ENCODE results near the gene OXA1L. TPM values are rescaled to one million over a fixed set of nuclear protein-coding genes. Genes with fewer than 3 reads are reported as not detected.
"Not testable (repeated sequence)": the region's sequence is repeated elsewhere in the genome, so short reads cannot be mapped to it uniquely, and the experiment has no call there.

The OXA1L gene
- total RNA-seq, 2 donors from 2014 or later, result 65.2 to 81.9 TPM

DNA sequence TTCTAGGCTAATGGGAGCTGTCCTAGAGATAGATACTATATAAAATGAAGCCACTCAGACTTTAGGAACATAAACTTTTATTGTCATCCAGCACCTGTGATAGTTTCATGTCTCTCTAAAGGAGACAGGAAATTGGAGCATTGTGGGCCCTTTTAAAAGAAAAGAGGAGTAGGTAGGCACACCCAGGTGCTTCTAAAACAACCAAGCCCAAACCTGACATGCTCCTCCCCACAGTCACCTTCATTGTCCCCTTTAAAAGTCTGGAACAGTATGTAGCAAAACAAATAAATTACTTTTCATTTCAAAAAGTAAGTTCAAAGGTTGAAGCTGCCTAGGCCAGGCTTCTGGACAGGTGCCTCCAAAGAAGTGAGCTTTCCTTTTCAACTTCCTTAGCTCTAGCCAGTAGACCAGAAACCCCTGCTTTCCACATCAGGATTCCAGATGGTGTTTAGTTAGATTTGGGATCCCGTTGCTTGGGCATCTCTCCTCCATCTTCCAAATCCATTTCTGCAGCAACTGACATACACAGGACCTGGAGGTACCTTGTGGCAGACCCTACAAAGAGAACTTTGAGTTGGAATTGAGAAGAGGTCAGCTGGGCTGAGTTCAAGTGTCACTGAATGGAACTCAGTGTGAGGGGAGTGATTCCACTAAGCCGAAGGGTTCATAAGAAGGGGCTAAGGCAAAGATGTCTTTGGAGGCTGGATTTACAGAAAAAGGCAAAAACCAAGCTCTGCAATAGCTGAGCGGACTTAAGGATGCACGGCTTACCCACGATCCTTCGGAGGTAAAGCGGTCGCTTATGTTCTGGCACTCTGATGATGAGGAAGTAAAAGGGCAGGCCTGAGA, 6.9 kb downstream of the OXA1L start:
- no peak for DNase-seq (ENCODE audit: low spot score)
- TF ChIP-seq POLR2AphosphoS5 (IDR thresholded peaks at IDR 0.05) (no peak), POLR2A (IDR thresholded peaks at IDR 0.05) (no peak)
- TF ChIP-seq, protein P1, sequence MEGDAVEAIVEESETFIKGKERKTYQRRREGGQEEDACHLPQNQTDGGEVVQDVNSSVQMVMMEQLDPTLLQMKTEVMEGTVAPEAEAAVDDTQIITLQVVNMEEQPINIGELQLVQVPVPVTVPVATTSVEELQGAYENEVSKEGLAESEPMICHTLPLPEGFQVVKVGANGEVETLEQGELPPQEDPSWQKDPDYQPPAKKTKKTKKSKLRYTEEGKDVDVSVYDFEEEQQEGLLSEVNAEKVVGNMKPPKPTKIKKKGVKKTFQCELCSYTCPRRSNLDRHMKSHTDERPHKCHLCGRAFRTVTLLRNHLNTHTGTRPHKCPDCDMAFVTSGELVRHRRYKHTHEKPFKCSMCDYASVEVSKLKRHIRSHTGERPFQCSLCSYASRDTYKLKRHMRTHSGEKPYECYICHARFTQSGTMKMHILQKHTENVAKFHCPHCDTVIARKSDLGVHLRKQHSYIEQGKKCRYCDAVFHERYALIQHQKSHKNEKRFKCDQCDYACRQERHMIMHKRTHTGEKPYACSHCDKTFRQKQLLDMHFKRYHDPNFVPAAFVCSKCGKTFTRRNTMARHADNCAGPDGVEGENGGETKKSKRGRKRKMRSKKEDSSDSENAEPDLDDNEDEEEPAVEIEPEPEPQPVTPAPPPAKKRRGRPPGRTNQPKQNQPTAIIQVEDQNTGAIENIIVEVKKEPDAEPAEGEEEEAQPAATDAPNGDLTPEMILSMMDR (IDR thresholded peaks at IDR 0.05), result no peak
- Histone ChIP-seq H3K27me3 (replicated peaks; ENCODE audit: insufficient read depth) (no peaks in the 10 kb centered on the region), H3K4me3 (no peak overlapping the region), H3K9me3 (no peaks in the 10 kb centered on the region), H3K36me3 (peaks cover 0 to 23% of the 10 kb centered on the region in 2 donors), H3K27ac (no peak overlapping the region), H3K4me1 (replicated peaks) (no peaks in the 10 kb centered on the region)
- intact Hi-C loops (cut with DNase I), result no loop called here
- 94% methylated on average over 8 of the region's 8 CpGs for WGBS

DNA sequence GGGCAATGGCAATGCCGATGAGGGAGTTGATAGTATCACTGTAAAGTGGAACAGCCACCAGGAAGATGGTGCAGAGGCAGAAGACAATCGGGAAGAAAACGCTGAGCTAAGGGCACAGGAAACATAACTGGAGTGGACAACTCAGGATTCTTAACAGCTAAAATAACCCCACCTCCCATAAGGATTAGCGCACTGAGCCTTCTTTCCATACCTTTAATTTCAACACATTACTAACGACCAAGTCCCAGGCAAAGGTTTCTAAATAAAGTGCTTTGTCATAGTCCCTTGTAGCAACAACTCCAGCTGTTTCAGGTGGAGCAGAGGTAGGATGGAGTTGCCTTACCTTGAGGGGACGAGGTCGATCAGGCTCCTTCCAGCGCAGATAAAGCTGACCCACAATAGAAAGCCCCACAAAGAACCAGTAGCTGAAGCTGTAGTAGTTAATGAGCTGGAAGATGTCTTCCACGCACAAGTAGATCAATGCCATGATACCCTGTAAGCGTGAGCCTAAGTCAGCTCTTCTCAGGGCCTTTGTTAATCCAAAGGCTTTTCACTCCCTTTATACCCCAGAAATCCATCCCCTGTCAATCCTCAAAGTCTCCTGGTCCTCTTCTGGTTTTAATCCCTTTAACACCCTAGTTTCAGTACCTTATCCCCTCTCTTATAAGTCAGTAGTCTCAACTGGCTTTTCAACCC, 7.7 kb downstream of the OXA1L start:
- DNase-seq (ENCODE audit: low spot score), result no peak
- peaks cover 0 to 23% of the 10 kb centered on the region in 2 donors for H3K36me3 ChIP-seq

DNA sequence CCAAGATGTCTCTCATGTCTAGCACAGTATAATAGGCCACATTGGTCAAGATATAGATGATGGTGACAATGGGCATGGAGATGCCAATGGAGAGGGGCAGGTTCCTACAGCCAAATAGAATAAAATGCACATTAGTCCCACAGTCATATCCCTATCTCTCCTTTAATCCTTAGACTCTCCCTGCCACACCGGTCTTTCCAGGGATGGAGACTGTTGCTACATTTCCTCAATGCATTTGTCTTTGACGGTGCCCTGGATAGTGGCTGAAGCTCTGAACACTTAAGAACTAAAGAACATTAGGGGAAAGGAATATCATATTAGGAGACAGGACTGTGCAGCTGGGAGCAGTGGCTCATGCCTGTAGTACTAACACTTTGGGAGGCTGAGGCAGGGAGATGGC, 9.7 kb downstream of the OXA1L start:
- Histone ChIP-seq H3K4me1 (replicated peaks) (no peaks in the 10 kb centered on the region), H3K27ac (no peak overlapping the region), H3K9me3 (no peaks in the 10 kb centered on the region), H3K4me3 (no peak overlapping the region), H3K27me3 (replicated peaks; ENCODE audit: insufficient read depth) (no peaks in the 10 kb centered on the region), H3K36me3 (peaks cover 0 to 7% of the 10 kb centered on the region in 2 donors)
- 96% methylated on average over 2 of the region's 2 CpGs for WGBS
- DNase-seq (ENCODE audit: low spot score), result no peak
- intact Hi-C loops (cut with DNase I), result no loop called here
- no peak for TF ChIP-seq POLR2AphosphoS5 (IDR thresholded peaks at IDR 0.05)
- TF ChIP-seq, protein P1 (IDR thresholded peaks at IDR 0.05), result no peak
- no peak for TF ChIP-seq POLR2A (IDR thresholded peaks at IDR 0.05)

More for the DNA sequence above, 7.7 kb downstream of the OXA1L start:
- Histone ChIP-seq H3K4me3 (no peak overlapping the region), H3K27me3 (replicated peaks; ENCODE audit: insufficient read depth) (no peaks in the 10 kb centered on the region), H3K9me3 (no peaks in the 10 kb centered on the region), H3K27ac (no peak overlapping the region), H3K4me1 (replicated peaks) (no peaks in the 10 kb centered on the region)
- WGBS, result 93% methylated on average over 10 of the region's 10 CpGs
- TF ChIP-seq POLR2AphosphoS5 (IDR thresholded peaks at IDR 0.05) (no peak), POLR2A (IDR thresholded peaks at IDR 0.05) (no peak)
- TF ChIP-seq, protein P1 (IDR thresholded peaks at IDR 0.05), result no peak
- intact Hi-C loops (cut with DNase I), result no loop called here

DNA sequence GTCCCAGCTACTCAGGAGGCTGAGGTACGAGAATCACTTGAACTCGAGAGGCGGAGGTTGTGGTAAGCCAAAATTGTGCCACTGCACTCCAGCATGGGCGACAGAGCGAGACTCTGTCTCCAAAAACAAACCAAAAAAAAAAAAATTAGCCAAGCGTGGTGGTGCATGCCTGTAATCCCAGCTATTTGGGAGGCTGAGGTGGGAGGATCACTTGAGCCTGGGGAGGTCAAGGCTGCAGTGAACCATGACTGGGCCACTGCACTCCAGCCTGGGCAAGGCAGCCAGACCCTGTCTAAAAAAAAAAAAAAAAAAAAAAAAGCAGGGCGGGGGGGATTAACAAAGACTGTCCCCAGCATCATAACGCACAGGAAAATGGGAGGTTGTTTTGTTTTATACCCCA, 10.4 kb downstream of the OXA1L start:
- H3K4me1 ChIP-seq (replicated peaks); H3K27ac ChIP-seq; DNase-seq (ENCODE audit: low spot score); H3K36me3 ChIP-seq; H3K27me3 ChIP-seq (replicated peaks; ENCODE audit: insufficient read depth); H3K4me3 ChIP-seq; H3K9me3 ChIP-seq; intact Hi-C loops (cut with DNase I): not testable (repeated sequence)
- WGBS, result 94% methylated on average over 8 of the region's 8 CpGs

DNA sequence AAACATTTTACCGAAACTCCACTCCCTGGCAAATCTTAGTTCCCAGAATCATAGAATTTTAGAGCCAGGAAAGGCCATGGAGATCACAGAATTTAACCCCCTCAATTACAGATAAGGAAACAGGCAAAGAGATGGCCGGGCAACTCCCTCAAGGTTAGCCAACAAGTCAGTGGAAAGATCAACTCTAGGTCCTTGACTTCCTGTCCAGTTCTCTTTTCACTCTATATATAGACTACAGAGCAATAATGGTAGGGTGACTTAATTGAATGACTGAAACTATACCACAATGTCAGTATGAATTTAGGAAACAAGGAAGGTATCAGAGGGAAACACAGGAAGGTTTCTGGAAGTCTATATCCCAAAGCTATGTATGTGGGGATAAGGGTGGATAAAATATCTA, 11.6 kb downstream of the OXA1L start:
- Histone ChIP-seq H3K4me1 (replicated peaks) (no peaks in the 10 kb centered on the region), H3K27ac (no peak overlapping the region), H3K9me3 (no peaks in the 10 kb centered on the region), H3K4me3 (no peak overlapping the region), H3K27me3 (replicated peaks; ENCODE audit: insufficient read depth) (no peaks in the 10 kb centered on the region), H3K36me3 (no peaks in the 10 kb centered on the region)
- 93% methylated on average over 2 of the region's 2 CpGs for WGBS
- TF ChIP-seq POLR2AphosphoS5 (IDR thresholded peaks at IDR 0.05) (no peak), POLR2A (IDR thresholded peaks at IDR 0.05) (no peak)
- TF ChIP-seq, protein P1 (IDR thresholded peaks at IDR 0.05), result no peak
- intact Hi-C loops (cut with DNase I), result no loop called here
- no peak for DNase-seq (ENCODE audit: low spot score)

Data from prostate gland (tissue), 2 donors.